GM12878 (cell line): Measurements from ENCODE around the gene CLASP1. TPM values are rescaled to one million over a fixed set of nuclear protein-coding genes. Genes with fewer than 3 reads are reported as not detected.

Experiments
- ATF7 ChIP-seq: fragments of 450-650 bp; IDR thresholded peaks from 2 replicates; pipeline ENCODE4 v1.6.1; 2016; ENCODE audit warnings: low read depth, mild to moderate bottlenecking
- CHD2 ChIP-seq: IDR thresholded peaks from 2 replicates; pipeline ENCODE4 v1.6.1; 2011; ENCODE audit warnings: low read depth, low read length, improper control_type of control experiment, borderline replicate concordance
- CREB1 ChIP-seq: IDR thresholded peaks from 2 replicates; pipeline ENCODE4 v1.6.1; 2012; ENCODE audit warnings: low read depth, mild to moderate bottlenecking, inconsistent platforms
- GABPA ChIP-seq: IDR thresholded peaks from 2 replicates; pipeline ENCODE4 v1.6.1; 2014; ENCODE audit warnings: antibody characterized with exemption, low read depth, mild to moderate bottlenecking, inconsistent platforms
- HDGF ChIP-seq: fragments of 450-650 bp; IDR thresholded peaks from 2 replicates; pipeline ENCODE4 v1.6.1; 2016; ENCODE audit warnings: antibody characterized with exemption
- IKZF2 ChIP-seq, 2 experiments: fragments of 450-650 bp; IDR thresholded peaks; 2 replicates each; pipeline ENCODE4 v1.6.1; 2017; ENCODE audit warnings: mild to moderate bottlenecking in 2 of 2, moderate library complexity in 2 of 2
- IRF4 ChIP-seq: IDR thresholded peaks from 2 replicates; pipeline ENCODE4 v1.6.1; 2011; ENCODE audit warnings: low read depth, low read length
- KDM1A ChIP-seq: fragments of 200-600 bp; sonication (generic); IDR thresholded peaks from 2 replicates; pipeline ENCODE4 v1.6.1; 2016; ENCODE audit warnings: borderline replicate concordance
- MYC ChIP-seq: IDR thresholded peaks from 2 replicates; pipeline ENCODE4 v1.6.1; 2011; ENCODE audit warnings: mild to moderate bottlenecking, low read length, moderate library complexity, inconsistent platforms; ENCODE audit not compliant: insufficient read depth, insufficient replicate concordance, insufficient read length, severe bottlenecking
- NFIC ChIP-seq: IDR thresholded peaks from 2 replicates; pipeline ENCODE4 v1.6.1; 2012; ENCODE audit warnings: low read depth, mild to moderate bottlenecking, inconsistent platforms, low read length, moderate library complexity
- NRF1 ChIP-seq: conservative IDR thresholded peaks from 2 replicates; pipeline ENCODE4 v1.6.1; 2011; ENCODE audit warnings: mild to moderate bottlenecking, low read depth, low read length, improper control_type of control experiment
- POU2F2 ChIP-seq: IDR thresholded peaks from 3 replicates; pipeline ENCODE4 v1.6.1; 2011; ENCODE audit warnings: low read depth, mild to moderate bottlenecking, low read length, borderline replicate concordance
- RBBP5 ChIP-seq: fragments of 200-600 bp; sonication (generic); conservative IDR thresholded peaks from 2 replicates; pipeline ENCODE4 v1.6.1; 2016
- RUNX3 ChIP-seq: IDR thresholded peaks from 2 replicates; pipeline ENCODE4 v1.6.1; 2012; ENCODE audit warnings: low read length, inconsistent platforms
- polyA plus RNA-seq, 11 experiments: library from polyadenylated mRNA; depleted of rRNA in 4 of 11; unstranded in 6 of 11; stranded (reverse) in 5 of 11; fragments of >200 nt; fragmentation: Nextera tagmentation in 4 of 11; fragmentation: Illumina TruSeq in 1 of 11; extraction: Ambion mirVana in 4 of 11; extraction: Trizol in 1 of 11; gene quantifications; 1 replicate in 1 of 11; 2 replicates in 10 of 11; pipeline versions ENCODE4 v1.2.1 to v1.2.3, GENCODE V29; 2011 to 2016; ENCODE audit warnings: inconsistent platforms in 2 of 11, missing spikeins in 2 of 11, low read depth in 1 of 11
- total RNA-seq, 4 experiments: library from RNA; depleted of rRNA in 3 of 4; stranded (reverse); fragments of >200 nt in 3 of 4; fragmentation: Illumina TruSeq in 1 of 4; extraction: Trizol in 1 of 4; gene quantifications; 2 replicates each; pipeline versions ENCODE4 v1.2.1 to v1.2.3, GENCODE V29; 2013 to 2021
- TF ChIP-seq, protein P1 (sequence below): fragments of 450-650 bp; formaldehyde crosslinking; IDR thresholded peaks from 2 replicates; pipeline ENCODE4 v1.4.0; 2022; ENCODE audit warnings: mild to moderate bottlenecking, moderate library complexity
- TF ChIP-seq, protein P2 (sequence below): fragments of 450-650 bp; IDR thresholded peaks from 2 replicates; pipeline ENCODE4 v1.6.1; 2017; ENCODE audit warnings: mild to moderate bottlenecking, low read depth, inconsistent platforms; ENCODE audit not compliant: poor library complexity, severe bottlenecking
- TF ChIP-seq, protein P3 (sequence below): fragments of 450-650 bp; IDR thresholded peaks from 2 replicates; pipeline ENCODE4 v1.6.1; 2017; ENCODE audit warnings: low read depth, mild to moderate bottlenecking, moderate library complexity
- TF ChIP-seq, protein P4 (sequence below): fragments of 450-650 bp; IDR thresholded peaks from 2 replicates; pipeline ENCODE4 v1.6.1; 2017; ENCODE audit warnings: antibody characterized with exemption, mild to moderate bottlenecking, moderate library complexity

Gene CLASP1
- total and polyA plus RNA-seq, 10 of the 15 experiments (the other 5 are each of a cell fraction or from before 2014, with no cell fraction given), result 1.4 to 62.4 (median 32.9) TPM

DNA sequence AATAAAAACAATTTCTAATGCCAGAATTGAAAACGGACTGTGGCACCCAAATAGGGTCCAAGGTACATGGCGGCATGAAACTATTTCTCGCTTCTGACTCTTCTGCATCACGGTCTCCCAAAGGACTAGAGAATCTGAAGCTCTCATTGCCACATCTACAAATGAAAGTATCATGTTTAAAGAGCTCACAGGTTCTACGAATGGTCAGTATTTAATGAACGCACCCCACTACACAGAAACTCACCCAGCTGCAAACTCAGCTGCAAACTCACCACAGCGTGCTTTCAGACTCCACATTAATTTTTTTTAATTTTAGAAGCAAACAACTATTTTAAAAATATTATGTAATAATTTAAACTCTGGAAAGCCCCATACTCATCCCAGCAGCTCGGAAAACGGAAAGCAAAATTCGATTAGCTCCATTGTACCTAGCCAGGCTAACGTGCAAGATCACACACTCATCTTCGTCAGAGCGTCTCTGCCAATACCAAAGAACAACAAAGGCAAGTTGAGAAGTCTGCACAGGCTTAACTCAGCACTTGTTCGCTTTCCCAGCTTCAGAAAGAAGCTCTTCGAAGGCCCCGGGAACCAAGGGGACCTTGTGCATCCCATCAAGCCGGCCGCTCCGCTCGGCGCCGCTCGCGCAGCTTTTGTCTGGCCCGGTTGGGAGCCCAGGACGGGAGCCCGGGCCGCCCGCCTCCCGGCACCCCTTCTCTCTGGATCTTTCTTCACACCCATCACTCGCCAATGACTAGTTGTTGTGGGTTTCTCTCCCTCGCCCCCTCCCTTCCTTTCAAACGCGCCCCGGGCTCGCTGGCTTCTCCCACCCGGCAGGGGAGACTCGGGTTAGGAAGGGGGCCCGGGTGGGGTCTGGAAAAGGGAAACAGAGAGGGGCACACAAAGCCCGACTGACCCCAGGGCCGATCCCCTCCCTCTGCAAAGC lies 785 bp downstream of the CLASP1 start (continued):
- TF ChIP-seq IKZF2 (IDR thresholded peaks at IDR 0.05) (0 out of 4 replicates have a peak, but pooled peaks of 1 of the 2 experiments have one; percentile 12), CHD2 (no peak), POU2F2 (no peak), MYC (no peak), CREB1 (peak; percentile 42; the same call in 1 of the 2 replicates), NRF1 (no peak), HDGF (no peak), RBBP5 (no peak), IRF4 (no peak), GABPA (no peak), ATF7 (no peak), KDM1A (no peak), RUNX3 (peak; percentile 19; the same call in 1 of the 2 replicates), NFIC (peak; percentile 25; the same call in 1 of the 2 replicates)
- TF ChIP-seq, protein P1, sequence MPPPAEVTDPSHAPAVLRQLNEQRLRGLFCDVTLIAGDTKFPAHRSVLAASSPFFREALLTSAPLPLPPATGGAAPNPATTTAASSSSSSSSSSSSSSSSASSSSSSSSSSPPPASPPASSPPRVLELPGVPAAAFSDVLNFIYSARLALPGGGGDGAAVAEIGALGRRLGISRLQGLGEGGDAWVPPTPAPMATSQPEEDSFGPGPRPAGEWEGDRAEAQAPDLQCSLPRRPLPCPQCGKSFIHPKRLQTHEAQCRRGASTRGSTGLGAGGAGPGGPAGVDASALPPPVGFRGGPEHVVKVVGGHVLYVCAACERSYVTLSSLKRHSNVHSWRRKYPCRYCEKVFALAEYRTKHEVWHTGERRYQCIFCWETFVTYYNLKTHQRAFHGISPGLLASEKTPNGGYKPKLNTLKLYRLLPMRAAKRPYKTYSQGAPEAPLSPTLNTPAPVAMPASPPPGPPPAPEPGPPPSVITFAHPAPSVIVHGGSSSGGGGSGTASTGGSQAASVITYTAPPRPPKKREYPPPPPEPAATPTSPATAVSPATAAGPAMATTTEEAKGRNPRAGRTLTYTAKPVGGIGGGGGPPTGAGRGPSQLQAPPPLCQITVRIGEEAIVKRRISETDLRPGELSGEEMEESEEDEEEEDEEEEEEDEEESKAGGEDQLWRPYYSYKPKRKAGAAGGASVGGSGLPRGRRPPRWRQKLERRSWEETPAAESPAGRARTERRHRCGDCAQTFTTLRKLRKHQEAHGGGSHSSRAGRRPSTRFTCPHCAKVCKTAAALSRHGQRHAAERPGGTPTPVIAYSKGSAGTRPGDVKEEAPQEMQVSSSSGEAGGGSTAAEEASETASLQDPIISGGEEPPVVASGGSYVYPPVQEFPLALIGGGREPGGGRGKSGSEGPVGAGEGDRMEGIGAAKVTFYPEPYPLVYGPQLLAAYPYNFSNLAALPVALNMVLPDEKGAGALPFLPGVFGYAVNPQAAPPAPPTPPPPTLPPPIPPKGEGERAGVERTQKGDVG (CRISPR knock-in tag), result no peak
- TF ChIP-seq, protein P2, sequence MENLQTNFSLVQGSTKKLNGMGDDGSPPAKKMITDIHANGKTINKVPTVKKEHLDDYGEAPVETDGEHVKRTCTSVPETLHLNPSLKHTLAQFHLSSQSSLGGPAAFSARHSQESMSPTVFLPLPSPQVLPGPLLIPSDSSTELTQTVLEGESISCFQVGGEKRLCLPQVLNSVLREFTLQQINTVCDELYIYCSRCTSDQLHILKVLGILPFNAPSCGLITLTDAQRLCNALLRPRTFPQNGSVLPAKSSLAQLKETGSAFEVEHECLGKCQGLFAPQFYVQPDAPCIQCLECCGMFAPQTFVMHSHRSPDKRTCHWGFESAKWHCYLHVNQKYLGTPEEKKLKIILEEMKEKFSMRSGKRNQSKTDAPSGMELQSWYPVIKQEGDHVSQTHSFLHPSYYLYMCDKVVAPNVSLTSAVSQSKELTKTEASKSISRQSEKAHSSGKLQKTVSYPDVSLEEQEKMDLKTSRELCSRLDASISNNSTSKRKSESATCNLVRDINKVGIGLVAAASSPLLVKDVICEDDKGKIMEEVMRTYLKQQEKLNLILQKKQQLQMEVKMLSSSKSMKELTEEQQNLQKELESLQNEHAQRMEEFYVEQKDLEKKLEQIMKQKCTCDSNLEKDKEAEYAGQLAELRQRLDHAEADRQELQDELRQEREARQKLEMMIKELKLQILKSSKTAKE, result peak; percentile 9
- TF ChIP-seq, protein P3, sequence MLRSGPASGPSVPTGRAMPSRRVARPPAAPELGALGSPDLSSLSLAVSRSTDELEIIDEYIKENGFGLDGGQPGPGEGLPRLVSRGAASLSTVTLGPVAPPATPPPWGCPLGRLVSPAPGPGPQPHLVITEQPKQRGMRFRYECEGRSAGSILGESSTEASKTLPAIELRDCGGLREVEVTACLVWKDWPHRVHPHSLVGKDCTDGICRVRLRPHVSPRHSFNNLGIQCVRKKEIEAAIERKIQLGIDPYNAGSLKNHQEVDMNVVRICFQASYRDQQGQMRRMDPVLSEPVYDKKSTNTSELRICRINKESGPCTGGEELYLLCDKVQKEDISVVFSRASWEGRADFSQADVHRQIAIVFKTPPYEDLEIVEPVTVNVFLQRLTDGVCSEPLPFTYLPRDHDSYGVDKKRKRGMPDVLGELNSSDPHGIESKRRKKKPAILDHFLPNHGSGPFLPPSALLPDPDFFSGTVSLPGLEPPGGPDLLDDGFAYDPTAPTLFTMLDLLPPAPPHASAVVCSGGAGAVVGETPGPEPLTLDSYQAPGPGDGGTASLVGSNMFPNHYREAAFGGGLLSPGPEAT, result 0 out of 2 replicates have a peak, but pooled peaks have one; percentile 19
- TF ChIP-seq, protein P4, sequence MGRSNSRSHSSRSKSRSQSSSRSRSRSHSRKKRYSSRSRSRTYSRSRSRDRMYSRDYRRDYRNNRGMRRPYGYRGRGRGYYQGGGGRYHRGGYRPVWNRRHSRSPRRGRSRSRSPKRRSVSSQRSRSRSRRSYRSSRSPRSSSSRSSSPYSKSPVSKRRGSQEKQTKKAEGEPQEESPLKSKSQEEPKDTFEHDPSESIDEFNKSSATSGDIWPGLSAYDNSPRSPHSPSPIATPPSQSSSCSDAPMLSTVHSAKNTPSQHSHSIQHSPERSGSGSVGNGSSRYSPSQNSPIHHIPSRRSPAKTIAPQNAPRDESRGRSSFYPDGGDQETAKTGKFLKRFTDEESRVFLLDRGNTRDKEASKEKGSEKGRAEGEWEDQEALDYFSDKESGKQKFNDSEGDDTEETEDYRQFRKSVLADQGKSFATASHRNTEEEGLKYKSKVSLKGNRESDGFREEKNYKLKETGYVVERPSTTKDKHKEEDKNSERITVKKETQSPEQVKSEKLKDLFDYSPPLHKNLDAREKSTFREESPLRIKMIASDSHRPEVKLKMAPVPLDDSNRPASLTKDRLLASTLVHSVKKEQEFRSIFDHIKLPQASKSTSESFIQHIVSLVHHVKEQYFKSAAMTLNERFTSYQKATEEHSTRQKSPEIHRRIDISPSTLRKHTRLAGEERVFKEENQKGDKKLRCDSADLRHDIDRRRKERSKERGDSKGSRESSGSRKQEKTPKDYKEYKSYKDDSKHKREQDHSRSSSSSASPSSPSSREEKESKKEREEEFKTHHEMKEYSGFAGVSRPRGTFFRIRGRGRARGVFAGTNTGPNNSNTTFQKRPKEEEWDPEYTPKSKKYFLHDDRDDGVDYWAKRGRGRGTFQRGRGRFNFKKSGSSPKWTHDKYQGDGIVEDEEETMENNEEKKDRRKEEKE, result no peak
